ENCODE measurements around the gene ACOXL. TPM values are rescaled to one million over a fixed set of nuclear protein-coding genes. Genes with fewer than 3 reads are reported as not detected.

The ACOXL gene
- total and polyA plus RNA-seq, 2 donors (not counting 3 experiments of a cell fraction or from before 2014, with no cell fraction given) = not detected

- CTCF ChIA-PET = no interaction called here
- Histone ChIP-seq H3K4me3 (replicated peaks in 1 of 3; ENCODE audit: insufficient read depth in 1 of 3, low read depth in 1 of 3, low read length in 3 of 3) (no peak overlapping the region), H3K27ac (ENCODE audit: insufficient read depth, low read depth, low read length) (no peak overlapping the region), H4K20me1 (replicated peaks; ENCODE audit: control insufficient read depth, extremely low read depth, insufficient read depth, low read length) (peaks cover 2% of the 10 kb centered on the region), H3K9me3 (replicated peaks; ENCODE audit: control insufficient read depth, insufficient read depth, low read length) (no peaks in the 10 kb centered on the region), H3K79me2 (ENCODE audit: control insufficient read depth, insufficient read depth, low read length) (no peaks in the 10 kb centered on the region), H3K4me2 (ENCODE audit: insufficient read depth, low read length) (no peak overlapping the region), H3K36me3 (ENCODE audit: control insufficient read depth in 2 of 2, extremely low read depth in 1 of 2, insufficient read depth in 2 of 2, low read length in 2 of 2) (peaks cover 0 to 16% of the 10 kb centered on the region in 2 experiments), H3K9me1 (replicated peaks; ENCODE audit: control insufficient read depth, extremely low read depth, insufficient read depth, low read length) (no peaks in the 10 kb centered on the region), H2AFZ (ENCODE audit: low read depth, low read length) (no peak overlapping the region), H3K4me1 (ENCODE audit: control insufficient read depth, extremely low read depth, insufficient read depth, low read length) (peaks cover 3% of the 10 kb centered on the region), H3K27me3 (ENCODE audit: control insufficient read depth in 2 of 2, insufficient read depth in 2 of 2, low read length in 2 of 2) (no peaks in the 10 kb centered on the region), H3K9ac (replicated peaks; ENCODE audit: extremely low read depth, insufficient read depth, low read length) (no peak overlapping the region)
- DNase-seq (ENCODE audit: low read depth, low spot score) (no peak), FAIRE-seq (no peak)
- intact Hi-C loops (cut with micrococcal nuclease) (no loop called here), dilution Hi-C loops (cut with MboI; ENCODE audit: extremely low pct_ligation_motif_present, low sequenced_read_pairs) (no loop called here)
- POLR2A ChIA-PET = no interaction called here
- BruUV-seq (replicated peaks) = no TSS peak
- TF ChIP-seq GATA2 (IDR thresholded peaks at IDR 0.05; ENCODE audit: insufficient read depth, insufficient read length, low read depth, low read length) = no peak
- no peak for TF ChIP-seq EZH2 (IDR thresholded peaks at IDR 0.05; ENCODE audit: borderline replicate concordance, low read depth, low read length, severe bottlenecking)
- TF ChIP-seq JUN (IDR thresholded peaks at IDR 0.05; ENCODE audit: borderline replicate concordance, insufficient read depth, insufficient read length, low read depth) = no peak
- TF ChIP-seq MYC (IDR thresholded peaks at IDR 0.05; ENCODE audit: low read depth, low read length) = no peak
- TF ChIP-seq MAX (IDR thresholded peaks at IDR 0.05; ENCODE audit: insufficient read depth, insufficient read length) = no peak
- no peak for TF ChIP-seq CTCF (IDR thresholded peaks at IDR 0.05; ENCODE audit: extremely low read depth in 1 of 2, insufficient read depth in 1 of 2, low read depth in 1 of 2, low read length in 2 of 2)
- no peak for TF ChIP-seq POLR2A (IDR thresholded peaks at IDR 0.05; ENCODE audit: low read depth, low read length)
- no peak for TF ChIP-seq FOS (IDR thresholded peaks at IDR 0.05; ENCODE audit: borderline replicate concordance, insufficient read depth, low read length)
- no peak for TF ChIP-seq POLR2AphosphoS5 (IDR thresholded peaks at IDR 0.05; ENCODE audit: insufficient read depth, low read depth, low read length)
Measured at GRCh38 chr2:111128096-111128495, 395.7 kb downstream of the ACOXL start.
